Choroid plexus epithelial cell (primary cell): ENCODE measurements around the gene CPA4.

Experiments used
- DNase-seq: peaks from one replicate; pipeline ENCODE4 v3.0.0-alpha.2; 2010; ENCODE audit warnings: low read depth
- H3K4me3 ChIP-seq: 2 replicates; pipeline ENCODE4 v1.5.1; 2011; ENCODE audit warnings: low read depth, mild to moderate bottlenecking, control low read depth, low read length, moderate library complexity
- CTCF ChIP-seq: conservative IDR thresholded peaks from 2 replicates; pipeline ENCODE4 v1.5.1; 2011; ENCODE audit warnings: low read depth, mild to moderate bottlenecking, control low read depth, inconsistent platforms, low read length, moderate library complexity

CPA4 gene

GRCh38 chr7:130303127-130303526, 10.2 kb downstream of the CPA4 start:
- no peak overlapping the region for H3K4me3 ChIP-seq
- no peak for TF ChIP-seq CTCF
- DNase-seq: no peak

- DNase-seq: no peak
- TF ChIP-seq CTCF: no peak
- H3K4me3 ChIP-seq: no peak overlapping the region
Measured at GRCh38 chr7:130303551-130303950, 10.6 kb downstream of the CPA4 start.

- no peak overlapping the region for H3K4me3 ChIP-seq
- DNase-seq: no peak
- TF ChIP-seq CTCF: no peak
Measured at GRCh38 chr7:130303982-130304381, 11.0 kb downstream of the CPA4 start.

GRCh38 chr7:130304878-130305277, 11.9 kb downstream of the CPA4 start:
- no peak for TF ChIP-seq CTCF
- no peak overlapping the region for H3K4me3 ChIP-seq
- no peak for DNase-seq

- no peak overlapping the region for H3K4me3 ChIP-seq
- no peak for DNase-seq
- no peak for TF ChIP-seq CTCF
Measured at GRCh38 chr7:130305433-130306042, 12.6 kb downstream of the CPA4 start.

GRCh38 chr7:130309986-130310385, 17.0 kb downstream of the CPA4 start:
- DNase-seq: no peak
- H3K4me3 ChIP-seq: no peak overlapping the region
- TF ChIP-seq CTCF: no peak

- no peak for TF ChIP-seq CTCF
- no peak overlapping the region for H3K4me3 ChIP-seq
- no peak for DNase-seq
Measured at GRCh38 chr7:130314305-130314704, 21.3 kb downstream of the CPA4 start.
